Hindlimb muscle (tissue), 1 donor: ENCODE measurements around the gene ERH. TPM values are rescaled to one million over a fixed set of nuclear protein-coding genes. Genes with fewer than 3 reads are reported as not detected.
"Not testable (repeated sequence)": the region's sequence is repeated elsewhere in the genome, so short reads cannot be mapped to it uniquely, and the experiment has no call there.

Source experiments
- DNase-seq: peaks from one replicate; pipeline ENCODE4 v3.0.0-alpha.2; 2013
- polyA plus RNA-seq: library from polyadenylated mRNA; unstranded; fragments of 120-200 nt; gene quantifications from one replicate; pipeline ENCODE4 v1.2.1, GENCODE V29; 2013; ENCODE audit not compliant: insufficient read length

Gene ERH
- 127 TPM for polyA plus RNA-seq

- DNase-seq = peak; percentile 96
Measured at GRCh38 chr14:69398053-69398817, at the start of gene ERH, which contains the start of gene SLC39A9. Gene ERH (minus strand): TSS chr14:69398299. CDS start chr14:69398233, 66 bp downstream. Gene SLC39A9 (plus strand): TSS chr14:69398692. CDS start chr14:69399370, 678 bp downstream.

- DNase-seq = no peak
Measured at GRCh38 chr14:69443296-69443805, 45.3 kb upstream of the ERH start.

GRCh38 chr14:69441948-69442347 lies 43.8 kb upstream of the ERH start:
- no peak for DNase-seq

DNA sequence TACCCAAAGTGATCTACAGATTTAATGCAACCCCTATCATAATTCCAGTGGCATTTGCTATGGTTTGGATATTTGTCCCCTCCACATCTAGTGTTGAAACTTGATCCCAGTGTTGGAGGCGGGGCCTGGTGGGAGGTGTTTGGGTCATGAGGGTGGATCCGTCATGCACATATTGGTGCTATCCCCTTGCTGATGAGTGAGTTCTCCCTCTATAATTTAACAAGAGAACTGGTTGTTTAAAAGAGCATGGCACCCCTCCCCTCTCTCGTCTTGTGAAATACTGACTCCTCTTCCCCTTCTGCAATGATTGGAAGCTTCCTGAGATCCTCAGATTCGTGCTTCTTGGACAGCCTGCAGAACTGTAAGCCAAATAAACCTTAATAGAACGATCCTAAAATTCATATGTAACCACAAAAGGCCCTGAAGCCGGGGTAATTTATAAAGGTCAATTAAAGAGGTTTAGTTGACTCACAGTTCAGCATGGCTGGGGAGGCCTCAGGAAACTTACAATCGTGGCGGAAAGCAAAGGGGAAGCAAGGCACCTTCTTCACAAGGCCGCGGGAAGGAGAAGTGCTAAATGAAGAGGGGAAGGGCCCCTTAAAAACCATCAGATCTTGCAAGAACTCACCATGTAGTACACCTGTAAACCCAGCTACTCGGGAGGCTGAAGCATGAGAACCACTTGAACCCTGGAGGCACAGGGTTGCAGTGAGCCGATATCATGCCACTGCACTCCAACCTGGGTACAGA lies 41.6 kb upstream of the ERH start:
- DNase-seq = no peak

DNA sequence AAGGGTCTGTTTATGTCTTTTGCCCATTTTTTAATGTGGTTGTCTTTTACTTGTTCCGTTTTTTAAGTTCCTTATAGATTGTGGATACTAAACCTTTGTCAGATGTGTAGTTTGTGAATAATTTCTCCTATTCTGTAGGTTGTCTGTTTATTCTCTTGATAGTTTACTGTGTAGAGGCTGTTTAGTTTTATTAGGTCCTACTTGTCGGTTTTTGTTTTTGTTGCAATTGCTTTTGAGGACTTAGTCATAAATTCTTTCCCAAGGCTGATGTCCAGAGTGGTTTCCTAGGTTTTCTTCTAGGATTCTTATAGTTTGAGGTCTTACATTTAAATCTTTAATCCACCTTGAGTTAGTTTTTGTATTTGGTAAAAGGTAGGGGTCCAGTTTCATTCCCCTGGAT lies 34.3 kb upstream of the ERH start:
- DNase-seq = no peak

GRCh38 chr14:69430306-69430939 lies 32.3 kb upstream of the ERH start:
- no peak for DNase-seq

- no peak for DNase-seq
Measured at GRCh38 chr14:69429643-69430042, 31.5 kb upstream of the ERH start.

DNA sequence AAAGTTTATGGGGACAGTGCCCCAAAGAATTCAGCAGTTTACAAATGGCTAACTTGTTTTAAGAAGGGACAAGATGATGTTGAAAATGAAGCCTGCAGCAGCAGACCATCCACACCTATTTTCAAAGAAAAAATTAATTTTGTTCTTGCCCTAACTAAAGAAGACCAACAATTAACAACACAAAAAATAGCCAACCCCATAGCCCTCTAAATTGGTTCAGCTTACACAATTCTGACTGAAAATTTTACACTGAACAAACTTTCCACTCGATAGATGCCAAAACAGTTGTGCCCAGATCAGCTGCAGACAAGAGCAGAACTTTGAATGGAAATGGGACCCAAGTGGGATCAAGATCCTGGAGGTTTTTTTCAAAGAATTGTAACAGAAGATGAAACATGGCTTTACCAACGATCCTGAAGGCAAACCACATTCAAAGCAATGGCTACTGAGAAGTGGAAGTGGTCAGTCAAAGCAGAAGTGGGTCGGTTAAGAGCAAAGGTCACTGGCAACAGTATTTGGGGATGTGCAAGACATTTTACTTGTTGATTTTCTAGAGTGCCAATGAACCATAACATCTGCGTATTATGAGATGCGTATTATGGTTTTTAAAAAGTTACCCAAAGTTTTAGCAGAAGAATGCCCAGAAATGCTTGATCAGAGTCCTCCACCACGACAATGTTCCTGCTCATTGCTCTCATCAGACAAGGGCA lies 30.3 kb upstream of the ERH start:
- DNase-seq = no peak

GRCh38 chr14:69427596-69427995 lies 29.5 kb upstream of the ERH start:
- no peak for DNase-seq

DNA sequence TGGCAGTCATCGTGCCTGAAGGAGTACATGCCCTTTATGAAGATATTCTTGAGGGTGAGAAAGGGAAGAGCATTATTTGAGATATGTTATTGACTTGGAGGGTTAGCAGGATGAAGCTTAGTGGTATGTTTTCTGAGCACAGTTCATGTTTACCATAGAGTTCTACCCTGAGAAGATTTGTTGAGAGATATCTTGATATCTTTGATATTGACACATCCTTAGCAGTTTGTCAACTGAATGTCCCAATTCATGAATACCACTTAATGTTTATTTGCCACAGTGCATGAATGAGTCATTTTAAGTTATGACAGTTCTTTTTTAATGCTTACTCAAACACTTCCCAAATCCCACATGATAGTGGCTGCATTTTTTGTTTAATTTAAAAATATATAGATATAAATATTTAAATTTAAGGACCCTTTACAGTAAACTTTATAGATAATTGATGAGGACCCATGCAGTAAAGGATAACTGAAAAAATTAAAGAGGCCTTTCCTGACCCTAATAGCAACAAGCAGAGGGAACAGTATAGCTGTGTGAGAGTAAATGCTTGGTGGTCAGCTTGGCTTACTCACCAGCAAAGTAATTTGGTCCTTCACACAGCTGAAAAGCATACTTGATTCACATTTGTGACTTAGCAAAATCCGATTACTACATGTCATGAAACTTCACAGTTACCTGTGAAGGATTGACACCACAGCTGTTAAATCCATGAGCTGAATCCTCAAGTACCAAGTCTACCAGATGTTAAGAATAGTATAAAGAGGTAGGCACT lies 26.2 kb upstream of the ERH start:
- no peak for DNase-seq

- no peak for DNase-seq
Measured at GRCh38 chr14:69423279-69423678, 25.2 kb upstream of the ERH start.

GRCh38 chr14:69416087-69416486 lies 18.0 kb upstream of the ERH start:
- DNase-seq = not testable (repeated sequence)

DNA sequence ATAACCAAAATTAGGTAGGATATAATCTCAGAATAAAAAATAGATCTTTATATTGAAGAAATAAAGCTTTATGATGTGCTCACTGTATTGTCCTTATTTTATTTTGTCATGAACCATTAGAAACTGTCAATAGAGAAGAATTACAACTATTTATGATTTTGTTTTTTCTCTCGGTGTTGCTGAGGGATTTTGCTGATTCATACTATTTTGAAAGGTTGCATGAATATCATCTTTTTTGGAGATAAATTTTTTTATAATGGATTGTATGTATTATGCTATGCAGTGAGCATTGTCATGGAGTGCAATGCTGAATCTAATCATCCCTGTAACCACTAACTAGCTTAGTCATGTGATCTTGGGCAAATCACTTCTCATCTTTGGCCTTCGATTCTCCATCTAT lies 15.4 kb upstream of the ERH start:
- DNase-seq = no peak

GRCh38 chr14:69408331-69408960 lies 10.3 kb upstream of the ERH start:
- DNase-seq = no peak

- DNase-seq = no peak
Measured at GRCh38 chr14:69405762-69406161, 7.7 kb upstream of the ERH start.

GRCh38 chr14:69404883-69405282 lies 6.8 kb upstream of the ERH start:
- DNase-seq = no peak

DNA sequence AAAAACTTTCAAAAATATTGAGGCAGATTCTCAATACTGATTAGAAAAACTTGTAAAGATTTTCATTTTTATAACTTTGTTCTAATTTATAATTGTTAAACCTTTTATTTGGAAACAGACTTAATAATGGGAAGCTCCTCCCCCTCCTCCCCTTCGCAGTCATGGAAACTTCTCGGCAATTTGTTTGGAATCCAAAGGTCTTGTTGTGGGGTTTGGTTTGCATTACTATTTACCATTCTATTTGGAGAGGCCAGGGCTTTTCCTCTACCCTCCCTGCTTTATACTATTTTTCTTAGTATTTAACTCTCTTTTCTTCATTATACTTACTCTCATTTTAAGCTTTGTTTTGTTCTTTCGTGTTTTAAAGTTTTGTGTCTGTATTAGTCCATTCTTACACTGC lies 6.4 kb upstream of the ERH start:
- DNase-seq = no peak

DNA sequence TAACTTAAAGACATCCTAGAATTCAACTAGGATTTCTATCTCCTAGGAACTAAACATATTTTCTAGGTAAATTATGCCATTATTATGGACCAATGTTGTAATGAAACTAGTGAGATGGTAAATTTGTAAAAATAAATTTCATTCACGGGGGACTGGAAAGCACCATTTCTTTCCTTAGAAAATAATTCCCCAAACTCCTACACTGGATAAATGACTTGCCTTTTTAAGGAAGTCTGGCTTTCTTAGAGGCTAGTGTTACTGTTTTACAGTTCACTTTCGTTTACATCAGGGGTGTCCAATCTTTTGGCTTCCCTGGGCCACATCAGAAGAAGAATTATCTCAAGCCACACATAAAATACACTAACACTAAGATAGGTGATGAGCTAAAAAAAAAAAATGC lies 3.7 kb upstream of the ERH start:
- DNase-seq = no peak

DNA sequence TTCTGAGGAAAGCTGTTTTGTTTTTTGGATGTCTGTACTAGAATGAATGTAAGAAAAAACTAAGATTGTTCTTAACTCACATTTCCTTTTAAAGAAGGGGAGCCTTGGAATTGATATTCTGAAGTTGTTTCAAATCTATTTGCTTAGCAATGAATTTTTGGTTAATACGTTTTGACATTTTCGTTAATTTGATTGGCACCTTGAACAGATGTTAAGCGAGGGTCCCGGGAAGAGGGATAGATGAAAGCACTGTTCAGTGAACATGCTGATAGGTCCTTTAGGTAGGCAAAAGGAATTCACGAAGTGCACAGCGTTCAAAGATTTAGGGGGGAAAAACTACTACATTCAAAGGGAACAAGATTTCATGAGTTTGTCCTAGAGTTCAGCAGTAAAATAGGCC lies 2.1 kb upstream of the ERH start:
- no peak for DNase-seq

GRCh38 chr14:69399750-69400149 lies 1.7 kb upstream of the ERH start:
- DNase-seq = no peak

GRCh38 chr14:69398818-69399210 lies 715 bp upstream of the ERH start:
- peak; percentile 3 for DNase-seq
